ENCODE data around the gene GFRA1.

The GFRA1 gene

GRCh38 chr10:116208956-116209567 is 63.9 kb downstream of the GFRA1 start:
- Mint-ChIP-seq H3K36me3 (no peaks in the 10 kb centered on the region), H3K27me3 (no peaks in the 10 kb centered on the region), H3K9me3 (no peaks in the 10 kb centered on the region), H3K4me1 (no peaks in the 10 kb centered on the region), H3K27ac (no peak overlapping the region), H3K4me3 (no peak overlapping the region)
- CTCF ChIA-PET: no interaction called here
- no peak for DNase-seq

- H3K4me1 Mint-ChIP-seq: no peaks in the 10 kb centered on the region
- CTCF ChIA-PET: no interaction called here
- no peaks in the 10 kb centered on the region for H3K27me3 Mint-ChIP-seq
- H3K9me3 Mint-ChIP-seq: no peaks in the 10 kb centered on the region
- H3K4me3 Mint-ChIP-seq: no peak overlapping the region
- H3K36me3 Mint-ChIP-seq: no peaks in the 10 kb centered on the region
- DNase-seq: no peak
- H3K27ac Mint-ChIP-seq: no peak overlapping the region
Observed at GRCh38 chr10:116207690-116208089, 65.3 kb downstream of the GFRA1 start.

- Mint-ChIP-seq H3K27ac (no peak overlapping the region), H3K4me1 (no peaks in the 10 kb centered on the region), H3K36me3 (no peaks in the 10 kb centered on the region), H3K4me3 (no peak overlapping the region), H3K27me3 (no peaks in the 10 kb centered on the region), H3K9me3 (no peaks in the 10 kb centered on the region)
- no peak for DNase-seq
- CTCF ChIA-PET: no interaction called here
Observed at GRCh38 chr10:116203661-116204060, 69.3 kb downstream of the GFRA1 start.

- Mint-ChIP-seq H3K4me3 (no peak overlapping the region), H3K9me3 (no peaks in the 10 kb centered on the region), H3K27ac (no peak overlapping the region), H3K36me3 (no peaks in the 10 kb centered on the region), H3K4me1 (no peaks in the 10 kb centered on the region), H3K27me3 (no peaks in the 10 kb centered on the region)
- no peak for DNase-seq
- CTCF ChIA-PET: no interaction called here
Observed at GRCh38 chr10:116201670-116202430, 71.2 kb downstream of the GFRA1 start.

GRCh38 chr10:116201011-116201410 is 72.0 kb downstream of the GFRA1 start:
- no peak overlapping the region for H3K27ac Mint-ChIP-seq
- H3K4me3 Mint-ChIP-seq: no peak overlapping the region
- H3K36me3 Mint-ChIP-seq: no peaks in the 10 kb centered on the region
- CTCF ChIA-PET: no interaction called here
- no peaks in the 10 kb centered on the region for H3K4me1 Mint-ChIP-seq
- no peaks in the 10 kb centered on the region for H3K9me3 Mint-ChIP-seq
- no peaks in the 10 kb centered on the region for H3K27me3 Mint-ChIP-seq
- DNase-seq: no peak

- Mint-ChIP-seq H3K4me3 (no peak overlapping the region), H3K27me3 (no peaks in the 10 kb centered on the region), H3K9me3 (peaks cover 3% of the 10 kb centered on the region), H3K27ac (no peak overlapping the region), H3K36me3 (no peaks in the 10 kb centered on the region), H3K4me1 (no peaks in the 10 kb centered on the region)
- CTCF ChIA-PET: no interaction called here
- no peak for DNase-seq
Observed at GRCh38 chr10:116198676-116199035, 74.3 kb downstream of the GFRA1 start.

- no peak overlapping the region for H3K4me3 Mint-ChIP-seq
- CTCF ChIA-PET: no interaction called here
- no peak overlapping the region for H3K27ac Mint-ChIP-seq
- no peaks in the 10 kb centered on the region for H3K36me3 Mint-ChIP-seq
- H3K27me3 Mint-ChIP-seq: no peaks in the 10 kb centered on the region
- DNase-seq: no peak
- H3K4me1 Mint-ChIP-seq: no peaks in the 10 kb centered on the region
- peaks cover 3% of the 10 kb centered on the region for H3K9me3 Mint-ChIP-seq
Observed at GRCh38 chr10:116197946-116198675, 74.9 kb downstream of the GFRA1 start.

- no peak overlapping the region for H3K4me3 Mint-ChIP-seq
- no peak for DNase-seq
- H3K27me3 Mint-ChIP-seq: no peaks in the 10 kb centered on the region
- peaks cover 3% of the 10 kb centered on the region for H3K9me3 Mint-ChIP-seq
- CTCF ChIA-PET: no interaction called here
- H3K4me1 Mint-ChIP-seq: no peaks in the 10 kb centered on the region
- H3K27ac Mint-ChIP-seq: no peak overlapping the region
- H3K36me3 Mint-ChIP-seq: no peaks in the 10 kb centered on the region
Observed at GRCh38 chr10:116195583-116195982, 77.4 kb downstream of the GFRA1 start.

- no peak overlapping the region for H3K27ac Mint-ChIP-seq
- no peaks in the 10 kb centered on the region for H3K4me1 Mint-ChIP-seq
- CTCF ChIA-PET: no interaction called here
- DNase-seq: no peak
- H3K27me3 Mint-ChIP-seq: no peaks in the 10 kb centered on the region
- H3K4me3 Mint-ChIP-seq: no peak overlapping the region
- no peaks in the 10 kb centered on the region for H3K36me3 Mint-ChIP-seq
- peaks cover 3% of the 10 kb centered on the region for H3K9me3 Mint-ChIP-seq
Observed at GRCh38 chr10:116195039-116195438, 78.0 kb downstream of the GFRA1 start.

GRCh38 chr10:116194061-116194460 is 78.9 kb downstream of the GFRA1 start:
- CTCF ChIA-PET: no interaction called here
- Mint-ChIP-seq H3K36me3 (no peaks in the 10 kb centered on the region), H3K9me3 (peaks cover 3% of the 10 kb centered on the region), H3K4me1 (no peaks in the 10 kb centered on the region), H3K4me3 (no peak overlapping the region), H3K27ac (no peak overlapping the region), H3K27me3 (no peaks in the 10 kb centered on the region)
- DNase-seq: no peak

GRCh38 chr10:116190883-116191282 is 82.1 kb downstream of the GFRA1 start:
- CTCF ChIA-PET: no interaction called here
- Mint-ChIP-seq H3K36me3 (no peaks in the 10 kb centered on the region), H3K4me1 (no peaks in the 10 kb centered on the region), H3K27ac (no peak overlapping the region), H3K27me3 (no peaks in the 10 kb centered on the region), H3K9me3 (peaks cover 3% of the 10 kb centered on the region), H3K4me3 (no peak overlapping the region)
- DNase-seq: no peak

GRCh38 chr10:116186273-116186672 is 86.7 kb downstream of the GFRA1 start:
- no peak overlapping the region for H3K27ac Mint-ChIP-seq
- CTCF ChIA-PET: no interaction called here
- no peaks in the 10 kb centered on the region for H3K36me3 Mint-ChIP-seq
- DNase-seq: no peak
- H3K4me3 Mint-ChIP-seq: no peak overlapping the region
- H3K9me3 Mint-ChIP-seq: no peaks in the 10 kb centered on the region
- no peaks in the 10 kb centered on the region for H3K27me3 Mint-ChIP-seq
- no peaks in the 10 kb centered on the region for H3K4me1 Mint-ChIP-seq

GRCh38 chr10:116185199-116185867 is 87.7 kb downstream of the GFRA1 start:
- no peaks in the 10 kb centered on the region for H3K27me3 Mint-ChIP-seq
- no peaks in the 10 kb centered on the region for H3K4me1 Mint-ChIP-seq
- H3K4me3 Mint-ChIP-seq: no peak overlapping the region
- H3K36me3 Mint-ChIP-seq: no peaks in the 10 kb centered on the region
- H3K9me3 Mint-ChIP-seq: no peaks in the 10 kb centered on the region
- CTCF ChIA-PET: no interaction called here
- H3K27ac Mint-ChIP-seq: no peak overlapping the region
- DNase-seq: no peak

GRCh38 chr10:116184512-116184794 is 88.6 kb downstream of the GFRA1 start:
- Mint-ChIP-seq H3K4me3 (no peak overlapping the region), H3K36me3 (no peaks in the 10 kb centered on the region), H3K9me3 (no peaks in the 10 kb centered on the region), H3K4me1 (no peaks in the 10 kb centered on the region), H3K27me3 (no peaks in the 10 kb centered on the region), H3K27ac (no peak overlapping the region)
- DNase-seq: no peak
- CTCF ChIA-PET: no interaction called here
